Activated B cell treated with CpG ODN at 0.5 μM for 24 hours (primary cell): Measurements from ENCODE around the gene SMG6. TPM values are rescaled to one million over a fixed set of nuclear protein-coding genes. Genes with fewer than 3 reads are reported as not detected.

Source experiments
- ATAC-seq: fragments of 200-7000 bp; cut with Tn5 transposase; one replicate; pipeline ENCODE4 v1.10.0; 2021; ENCODE audit warnings: low read depth, mild to moderate bottlenecking, moderate library complexity
- CTCF ChIA-PET: fragments of 350-600 bp; sonication (Branson Sonifier 250); formaldehyde crosslinking; loops from one replicate; lab custom pipeline; 2021; ENCODE audit warnings: antibody characterized with exemption; lab: Charles Lee
- POLR2A ChIA-PET: fragments of 350-600 bp; sonication (Branson Sonifier 250); formaldehyde crosslinking; loops from one replicate; lab custom pipeline; 2021; ENCODE audit warnings: antibody characterized with exemption; lab: Charles Lee
- DNase-seq: peaks from one replicate; pipeline ENCODE4 v3.0.0; 2022
- H3K27ac Mint-ChIP-seq: one replicate; pipeline ENCODE4 v1.8.0; 2020; ENCODE audit warnings: mixed read lengths
- H3K27me3 Mint-ChIP-seq: one replicate; pipeline ENCODE4 v1.8.0; 2021; ENCODE audit warnings: mixed read lengths
- H3K36me3 Mint-ChIP-seq: one replicate; pipeline ENCODE4 v1.8.0; 2021; ENCODE audit warnings: low read depth, mixed read lengths
- H3K4me1 Mint-ChIP-seq: one replicate; pipeline ENCODE4 v1.8.0; 2021; ENCODE audit warnings: mixed read lengths
- H3K4me3 Mint-ChIP-seq: one replicate; pipeline ENCODE4 v1.8.0; 2020; ENCODE audit warnings: mild to moderate bottlenecking, mixed read lengths
- H3K9me3 Mint-ChIP-seq: one replicate; pipeline ENCODE4 v1.8.0; 2020; ENCODE audit warnings: mixed read lengths
- intact Hi-C: fragments of 100-400 bp; cut with micrococcal nuclease; formaldehyde crosslinking; loops from one replicate; pipeline ENCODE4 v1.15.1; 2024
- total RNA-seq: library from RNA; stranded (reverse); gene quantifications from 2 replicates; pipeline ENCODE4 v1.2.3, GENCODE V29; 2022
- TF ChIP-seq, protein P1 (sequence below): fragments of 200-600 bp; IDR thresholded peaks from one replicate; pipeline ENCODE4 v1.8.0; 2022; ENCODE audit warnings: antibody characterized with exemption, mild to moderate bottlenecking

SMG6 gene
- total RNA-seq, 1 donor from 2014 or later, result 30.5 TPM

GRCh38 chr17:2053380-2054261, 250.0 kb downstream of the SMG6 start:
- ChIA-PET POLR2A (interaction anchor here (1.1 to 24.5 kb wide), 5 partner anchors 35 to 191 kb away, joined by 3 to 449 read pairs (median 8); no protein-coding TSS in a partner anchor), CTCF (interaction anchor here (0.7 to 8.6 kb wide), 12 partner anchors 11 to 212 kb away, joined by 3 to 228 read pairs (median 6); no protein-coding TSS in a partner anchor)
- H3K27me3 Mint-ChIP-seq, result peaks cover 11% of the 10 kb centered on the region
- intact Hi-C loops, result loop anchor here (1.0 to 5.0 kb wide), 2 partner anchors 191 to 349 kb away; partner anchors contain the start of gene MNT
- H3K27ac Mint-ChIP-seq, result no peak overlapping the region
- H3K4me1 Mint-ChIP-seq, result peaks cover 39% of the 10 kb centered on the region
- TF ChIP-seq, protein P1, sequence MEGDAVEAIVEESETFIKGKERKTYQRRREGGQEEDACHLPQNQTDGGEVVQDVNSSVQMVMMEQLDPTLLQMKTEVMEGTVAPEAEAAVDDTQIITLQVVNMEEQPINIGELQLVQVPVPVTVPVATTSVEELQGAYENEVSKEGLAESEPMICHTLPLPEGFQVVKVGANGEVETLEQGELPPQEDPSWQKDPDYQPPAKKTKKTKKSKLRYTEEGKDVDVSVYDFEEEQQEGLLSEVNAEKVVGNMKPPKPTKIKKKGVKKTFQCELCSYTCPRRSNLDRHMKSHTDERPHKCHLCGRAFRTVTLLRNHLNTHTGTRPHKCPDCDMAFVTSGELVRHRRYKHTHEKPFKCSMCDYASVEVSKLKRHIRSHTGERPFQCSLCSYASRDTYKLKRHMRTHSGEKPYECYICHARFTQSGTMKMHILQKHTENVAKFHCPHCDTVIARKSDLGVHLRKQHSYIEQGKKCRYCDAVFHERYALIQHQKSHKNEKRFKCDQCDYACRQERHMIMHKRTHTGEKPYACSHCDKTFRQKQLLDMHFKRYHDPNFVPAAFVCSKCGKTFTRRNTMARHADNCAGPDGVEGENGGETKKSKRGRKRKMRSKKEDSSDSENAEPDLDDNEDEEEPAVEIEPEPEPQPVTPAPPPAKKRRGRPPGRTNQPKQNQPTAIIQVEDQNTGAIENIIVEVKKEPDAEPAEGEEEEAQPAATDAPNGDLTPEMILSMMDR, result no peak
- ATAC-seq (peak; percentile 10), DNase-seq (peak; percentile 76)
- H3K4me3 Mint-ChIP-seq, result peak overlapping the region; percentile 69
- no peaks in the 10 kb centered on the region for H3K9me3 Mint-ChIP-seq
- no peaks in the 10 kb centered on the region for H3K36me3 Mint-ChIP-seq

DNA sequence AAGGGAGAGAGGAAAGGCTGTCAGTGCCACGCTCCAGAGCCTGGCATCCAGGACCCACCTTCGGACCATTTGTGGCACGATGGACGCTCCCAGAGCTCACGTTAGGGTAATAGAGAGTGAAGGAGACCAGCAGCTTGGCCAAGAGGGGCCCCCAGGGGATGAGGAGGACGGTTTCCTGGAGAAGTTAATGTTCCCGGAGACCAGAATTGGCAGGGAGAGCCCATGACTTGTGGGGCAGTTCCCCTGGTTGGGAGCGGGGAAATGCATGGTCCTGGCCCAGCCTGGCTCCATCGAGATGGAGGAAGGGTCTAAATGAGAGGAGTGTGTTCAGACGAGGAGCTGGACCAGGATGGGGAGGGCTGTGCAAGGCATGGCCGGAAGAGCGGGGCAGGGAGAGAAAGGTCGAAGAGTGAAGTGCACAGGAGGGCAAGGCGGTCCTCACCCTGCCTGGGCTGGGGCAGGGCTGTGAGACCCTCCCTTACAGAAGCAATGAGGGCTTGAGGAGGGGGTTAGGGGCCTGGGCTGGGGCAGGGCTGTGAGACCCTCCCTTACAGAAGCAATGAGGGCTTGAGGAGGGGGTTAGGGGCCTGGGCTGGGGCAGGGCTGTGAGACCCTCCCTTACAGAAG, 251.5 kb downstream of the SMG6 start:
- ATAC-seq (no peak), DNase-seq (no peak)
- Mint-ChIP-seq H3K4me1 (peaks cover 39% of the 10 kb centered on the region), H3K27me3 (peaks cover 15% of the 10 kb centered on the region), H3K9me3 (no peaks in the 10 kb centered on the region), H3K4me3 (peak overlapping the region; percentile 28), H3K27ac (no peak overlapping the region), H3K36me3 (no peaks in the 10 kb centered on the region)
- POLR2A ChIA-PET, result interaction anchor here (0.6 to 2.1 kb wide), 2 partner anchors 38 to 1579 kb away, joined by 11 to 15 read pairs; no protein-coding TSS in a partner anchor
- intact Hi-C loops, result loop anchor here (5.0 kb wide), 1 partner anchor 350 kb away; the partner anchor contains the start of gene MNT
- TF ChIP-seq, protein P1, result no peak
- CTCF ChIA-PET, result interaction anchor here (1.6 to 2.0 kb wide), 3 partner anchors 118 to 195 kb away, joined by 4 to 14 read pairs (median 6); no protein-coding TSS in a partner anchor

GRCh38 chr17:2051061-2051932, 252.3 kb downstream of the SMG6 start:
- TF ChIP-seq, protein P1, result no peak
- Mint-ChIP-seq H3K4me3 (peak overlapping the region; percentile 38), H3K36me3 (no peaks in the 10 kb centered on the region), H3K4me1 (peaks cover 35% of the 10 kb centered on the region), H3K27me3 (peaks cover 15% of the 10 kb centered on the region), H3K27ac (no peak overlapping the region), H3K9me3 (no peaks in the 10 kb centered on the region)
- ATAC-seq (no peak), DNase-seq (no peak)
- intact Hi-C loops, result loop anchor here (5.0 kb wide), 1 partner anchor 351 kb away; the partner anchor contains the start of gene MNT
- ChIA-PET POLR2A (interaction anchor here (0.6 to 2.1 kb wide), 4 partner anchors 21 to 1580 kb away, joined by 3 to 15 read pairs (median 8); partner anchors contain the start of genes DPH1 and RTN4RL1), CTCF (interaction anchor here (1.6 to 2.0 kb wide), 3 partner anchors 119 to 196 kb away, joined by 4 to 14 read pairs (median 6); no protein-coding TSS in a partner anchor)

DNA sequence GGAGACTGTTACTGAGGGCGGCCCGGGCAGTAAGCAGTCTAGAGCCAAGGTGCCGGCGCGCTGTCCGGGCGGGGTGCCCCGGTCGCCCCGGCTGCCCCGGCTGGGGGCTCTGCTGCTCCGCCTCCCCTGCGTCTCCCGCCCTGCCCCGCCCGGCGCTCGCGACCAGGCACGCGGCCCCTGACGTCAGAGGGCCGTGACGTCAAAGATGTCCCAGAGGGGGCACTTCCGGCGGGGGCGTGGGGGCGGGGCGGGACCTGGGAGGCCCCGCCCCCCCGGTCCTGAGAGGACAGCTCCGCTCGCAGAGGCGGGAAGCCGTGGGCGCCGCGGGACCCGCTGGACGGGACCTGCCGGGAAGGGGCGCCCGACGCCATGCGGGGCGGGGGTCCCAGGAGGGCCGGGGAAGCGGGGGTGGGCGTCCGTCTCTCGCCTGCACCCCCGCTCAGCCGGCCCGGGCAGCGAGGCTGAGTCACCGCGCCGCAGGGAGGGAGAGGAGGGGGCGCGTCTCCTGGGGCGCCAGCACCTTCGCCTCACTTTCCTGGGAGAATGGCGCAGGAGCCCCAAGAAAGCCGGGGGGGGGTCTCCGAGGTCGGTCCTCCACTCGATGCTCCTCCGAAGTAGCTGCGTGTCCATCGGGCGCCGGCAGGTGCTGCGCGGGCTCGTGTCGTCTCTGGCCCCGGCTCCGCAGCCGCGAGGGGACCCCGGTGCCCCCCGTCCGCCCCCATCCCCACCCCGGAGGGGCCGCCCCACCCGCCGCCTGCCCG, 253.1 kb downstream of the SMG6 start:
- CTCF ChIA-PET, result interaction anchor here (1.8 to 2.0 kb wide), 2 partner anchors 120 to 196 kb away, joined by 4 to 6 read pairs; no protein-coding TSS in a partner anchor
- POLR2A ChIA-PET, result interaction anchor here (0.7 to 2.1 kb wide), 3 partner anchors 20 to 39 kb away, joined by 3 to 11 read pairs (median 4); partner anchors contain the start of genes DPH1 and RTN4RL1
- Mint-ChIP-seq H3K4me1 (peaks cover 33% of the 10 kb centered on the region), H3K27ac (no peak overlapping the region), H3K4me3 (no peak overlapping the region), H3K36me3 (no peaks in the 10 kb centered on the region), H3K27me3 (peaks cover 15% of the 10 kb centered on the region), H3K9me3 (no peaks in the 10 kb centered on the region)
- DNase-seq, result no peak
- intact Hi-C loops, result loop anchor here (5.0 kb wide), 1 partner anchor 352 kb away; the partner anchor contains the start of gene MNT
- peak; percentile 21 for ATAC-seq
- TF ChIP-seq, protein P1, result no peak
